ENCODE results near the gene GREB1. TPM values are rescaled to one million over a fixed set of nuclear protein-coding genes. Genes with fewer than 3 reads are reported as not detected.

Gene GREB1
- total and polyA plus RNA-seq, 2 donors (not counting 1 experiment from before 2014, with no cell fraction given), result 0.04 to 0.39 TPM

DNA sequence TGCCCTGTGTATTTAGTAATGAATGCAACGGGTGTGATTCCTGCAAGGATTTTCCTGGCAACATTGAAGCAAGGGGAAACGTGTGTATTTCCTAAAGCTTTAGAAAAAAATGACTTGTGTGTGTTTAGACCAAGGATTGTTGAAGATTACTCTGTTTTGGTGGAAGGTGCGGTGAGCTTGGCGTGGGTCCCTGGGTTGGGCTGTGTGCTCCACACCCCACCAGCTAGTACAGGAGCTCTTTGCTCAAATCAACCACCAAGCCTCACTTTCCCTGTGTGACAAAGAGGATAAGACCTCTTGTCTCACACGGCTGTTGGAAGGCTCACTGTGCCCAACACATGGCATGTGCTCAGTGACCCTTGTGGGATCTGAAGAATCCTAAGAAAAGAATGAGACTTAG is 21.4 kb upstream of the GREB1 start:
- no peaks in the 10 kb centered on the region for H3K4me1 ChIP-seq (ENCODE audit: control insufficient read depth in 2 of 2, insufficient read depth in 2 of 2, low read length in 2 of 2)
- H3K9me3 ChIP-seq (ENCODE audit: control extremely low read depth in 1 of 3, control insufficient read depth in 2 of 3, insufficient read depth in 1 of 3, low read length in 2 of 3), result no peaks in the 10 kb centered on the region
- no peak overlapping the region for H3K4me3 ChIP-seq (ENCODE audit: control extremely low read depth in 1 of 5, extremely low read depth in 1 of 5, insufficient read depth in 1 of 5, low read depth in 2 of 5, low read length in 4 of 5)
- H2AFZ ChIP-seq (ENCODE audit: insufficient read depth, low read depth, low read length, poor library complexity, severe bottlenecking), result no peak overlapping the region
- peaks cover 21% of the 10 kb centered on the region for H3K27me3 Mint-ChIP-seq
- no peak overlapping the region for H3K27ac ChIP-seq (ENCODE audit: low read length in 2 of 2)
- no peak overlapping the region for H3K4me2 ChIP-seq (replicated peaks; ENCODE audit: low read depth, low read length, poor library complexity, severe bottlenecking)
- no peak overlapping the region for H3K4me3 Mint-ChIP-seq
- no peaks in the 10 kb centered on the region for H3K4me1 Mint-ChIP-seq
- DNase-seq, result no peak
- WGBS (ENCODE audit: insufficient coverage), result 85% methylated on average over 4 of the region's 5 CpGs
- no peaks in the 10 kb centered on the region for H4K20me1 ChIP-seq (ENCODE audit: control insufficient read depth, insufficient read depth, low read length, poor library complexity, severe bottlenecking)
- POLR2A ChIA-PET, result no interaction called here
- intact Hi-C loops (cut with micrococcal nuclease), result no loop called here
- no peaks in the 10 kb centered on the region for H3K79me2 ChIP-seq (ENCODE audit: control insufficient read depth, insufficient read depth, low read length)
- no peak for ATAC-seq (ENCODE audit: low read depth)
- H3K9ac ChIP-seq (ENCODE audit: low read length), result no peak overlapping the region
- H3K9me3 Mint-ChIP-seq (ENCODE audit: insufficient read depth), result no peaks in the 10 kb centered on the region
- no peak overlapping the region for H3K27ac Mint-ChIP-seq
- CTCF ChIA-PET, result interaction anchor here (0.6 to 0.9 kb wide), 2 partner anchors 32 to 35 kb away, joined by 3 to 5 read pairs; no protein-coding TSS in a partner anchor
- no peaks in the 10 kb centered on the region for H3K27me3 ChIP-seq (replicated peaks in 1 of 4; ENCODE audit: control extremely low read depth in 1 of 4, control insufficient read depth in 3 of 4, insufficient read depth in 4 of 4, low read length in 3 of 4)
- H3K36me3 ChIP-seq (replicated peaks in 1 of 2; ENCODE audit: control extremely low read depth in 1 of 2, control insufficient read depth in 1 of 2, extremely low read depth in 1 of 2, insufficient read depth in 2 of 2, low read length in 1 of 2), result no peaks in the 10 kb centered on the region
- no peak for TF ChIP-seq EZH2 (IDR thresholded peaks at IDR 0.05; ENCODE audit: borderline replicate concordance, insufficient read depth, low read depth, low read length, poor library complexity, severe bottlenecking)
- TF ChIP-seq, protein P1, sequence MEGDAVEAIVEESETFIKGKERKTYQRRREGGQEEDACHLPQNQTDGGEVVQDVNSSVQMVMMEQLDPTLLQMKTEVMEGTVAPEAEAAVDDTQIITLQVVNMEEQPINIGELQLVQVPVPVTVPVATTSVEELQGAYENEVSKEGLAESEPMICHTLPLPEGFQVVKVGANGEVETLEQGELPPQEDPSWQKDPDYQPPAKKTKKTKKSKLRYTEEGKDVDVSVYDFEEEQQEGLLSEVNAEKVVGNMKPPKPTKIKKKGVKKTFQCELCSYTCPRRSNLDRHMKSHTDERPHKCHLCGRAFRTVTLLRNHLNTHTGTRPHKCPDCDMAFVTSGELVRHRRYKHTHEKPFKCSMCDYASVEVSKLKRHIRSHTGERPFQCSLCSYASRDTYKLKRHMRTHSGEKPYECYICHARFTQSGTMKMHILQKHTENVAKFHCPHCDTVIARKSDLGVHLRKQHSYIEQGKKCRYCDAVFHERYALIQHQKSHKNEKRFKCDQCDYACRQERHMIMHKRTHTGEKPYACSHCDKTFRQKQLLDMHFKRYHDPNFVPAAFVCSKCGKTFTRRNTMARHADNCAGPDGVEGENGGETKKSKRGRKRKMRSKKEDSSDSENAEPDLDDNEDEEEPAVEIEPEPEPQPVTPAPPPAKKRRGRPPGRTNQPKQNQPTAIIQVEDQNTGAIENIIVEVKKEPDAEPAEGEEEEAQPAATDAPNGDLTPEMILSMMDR (IDR thresholded peaks at IDR 0.05), result no peak

DNA sequence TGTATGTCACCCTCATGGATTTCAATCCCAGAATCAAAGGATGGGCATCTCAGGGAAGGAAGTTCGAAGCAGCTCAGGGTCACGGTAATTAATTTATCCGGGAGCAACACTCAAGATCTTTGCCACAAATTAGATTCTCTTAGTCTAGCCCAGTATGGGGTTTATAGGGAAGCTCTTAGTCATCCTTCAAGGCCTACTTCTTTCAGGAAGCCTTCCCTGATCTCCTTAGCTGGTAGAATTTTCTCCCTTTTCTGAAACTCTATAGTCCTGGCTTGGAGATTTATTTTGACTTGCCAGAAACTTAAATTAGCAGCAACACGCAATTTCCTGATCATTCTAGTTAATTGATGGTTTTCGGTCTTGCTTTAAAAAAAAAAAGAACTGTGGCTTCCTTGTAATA is 20.5 kb upstream of the GREB1 start:
- DNase-seq (no peak), ATAC-seq (ENCODE audit: low read depth) (no peak)
- Histone ChIP-seq H3K4me2 (replicated peaks; ENCODE audit: low read depth, low read length, poor library complexity, severe bottlenecking) (no peak overlapping the region), H3K9ac (ENCODE audit: low read length) (no peak overlapping the region), H3K9me3 (ENCODE audit: control extremely low read depth in 1 of 3, control insufficient read depth in 2 of 3, insufficient read depth in 1 of 3, low read length in 2 of 3) (peaks cover 0 to under 1% (median 0%) of the 10 kb centered on the region in 3 donors), H3K27me3 (replicated peaks in 1 of 4; ENCODE audit: control extremely low read depth in 1 of 4, control insufficient read depth in 3 of 4, insufficient read depth in 4 of 4, low read length in 3 of 4) (no peaks in the 10 kb centered on the region), H2AFZ (ENCODE audit: insufficient read depth, low read depth, low read length, poor library complexity, severe bottlenecking) (no peak overlapping the region), H4K20me1 (ENCODE audit: control insufficient read depth, insufficient read depth, low read length, poor library complexity, severe bottlenecking) (no peaks in the 10 kb centered on the region), H3K36me3 (replicated peaks in 1 of 2; ENCODE audit: control extremely low read depth in 1 of 2, control insufficient read depth in 1 of 2, extremely low read depth in 1 of 2, insufficient read depth in 2 of 2, low read length in 1 of 2) (no peaks in the 10 kb centered on the region), H3K79me2 (ENCODE audit: control insufficient read depth, insufficient read depth, low read length) (no peaks in the 10 kb centered on the region), H3K27ac (ENCODE audit: low read length in 2 of 2) (no peak overlapping the region), H3K4me1 (ENCODE audit: control insufficient read depth in 2 of 2, insufficient read depth in 2 of 2, low read length in 2 of 2) (no peaks in the 10 kb centered on the region), H3K4me3 (ENCODE audit: control extremely low read depth in 1 of 5, extremely low read depth in 1 of 5, insufficient read depth in 1 of 5, low read depth in 2 of 5, low read length in 4 of 5) (no peak overlapping the region)
- ChIA-PET POLR2A (no interaction called here), CTCF (no interaction called here)
- Mint-ChIP-seq H3K4me3 (no peak overlapping the region), H3K27me3 (peaks cover 17% of the 10 kb centered on the region), H3K4me1 (no peaks in the 10 kb centered on the region), H3K9me3 (ENCODE audit: insufficient read depth) (no peaks in the 10 kb centered on the region), H3K27ac (no peak overlapping the region)
- intact Hi-C loops (cut with micrococcal nuclease), result no loop called here
- TF ChIP-seq EZH2 (IDR thresholded peaks at IDR 0.05; ENCODE audit: borderline replicate concordance, insufficient read depth, low read depth, low read length, poor library complexity, severe bottlenecking), result no peak
- TF ChIP-seq, protein P1 (IDR thresholded peaks at IDR 0.05), result no peak
- WGBS (ENCODE audit: insufficient coverage), result no CpG with 5 or more reads among the region's 5 CpGs

Measured in B cell (primary cell).